IPS DF 6.9 (cell line): ENCODE results near the gene MBP.
"Not testable (repeated sequence)": the region's sequence is repeated elsewhere in the genome, so short reads cannot be mapped to it uniquely, and the experiment has no call there.

Source experiments
- DNase-seq: peaks from one replicate; pipeline ENCODE4 v3.0.0-alpha.2; 2013; ENCODE audit warnings: low read depth, low spot score
- H3K27ac ChIP-seq: one replicate; pipeline ENCODE4 v1.5.1; 2013; ENCODE audit warnings: low read length, control low read depth
- H3K27me3 ChIP-seq: 2 replicates; pipeline ENCODE4 v1.6.1; 2013; ENCODE audit warnings: mild to moderate bottlenecking, low read length; ENCODE audit not compliant: control insufficient read depth, insufficient read depth
- H3K36me3 ChIP-seq: 2 replicates; pipeline ENCODE4 v1.6.1; 2013; ENCODE audit warnings: low read length; ENCODE audit not compliant: control insufficient read depth, insufficient read depth
- H3K4me1 ChIP-seq: 2 replicates; pipeline ENCODE4 v1.6.1; 2013; ENCODE audit warnings: low read length; ENCODE audit not compliant: control insufficient read depth, insufficient read depth
- H3K4me3 ChIP-seq: 2 replicates; pipeline ENCODE4 v1.5.1; 2013; ENCODE audit warnings: mild to moderate bottlenecking, low read length
- H3K9me3 ChIP-seq: 2 replicates; pipeline ENCODE4 v1.6.1; 2013; ENCODE audit warnings: low read length, inconsistent platforms; ENCODE audit not compliant: control insufficient read depth, insufficient read depth
- WGBS: extraction: QIAGEN DNeasy Blood & Tissue Kit; methylation state at CpG from one replicate; pipeline ENCODE4 v1.1.7; 2013; ENCODE audit warnings: mixed read lengths, missing lambda C conversion rate; ENCODE audit not compliant: insufficient read length, insufficient coverage; 5-methylcytosine and 5-hydroxymethylcytosine counted together

MBP gene

GRCh38 chr18:76970770-76971559 lies 161.6 kb downstream of the MBP start:
- Histone ChIP-seq H3K4me3 (no peak overlapping the region), H3K36me3 (no peaks in the 10 kb centered on the region), H3K9me3 (no peaks in the 10 kb centered on the region), H3K27me3 (no peaks in the 10 kb centered on the region), H3K27ac (no peak overlapping the region), H3K4me1 (peaks cover 2% of the 10 kb centered on the region)
- DNase-seq, result no peak
- WGBS, result no CpG with 5 or more reads among the region's 11 CpGs

GRCh38 chr18:76967721-76968472 lies 164.7 kb downstream of the MBP start:
- Histone ChIP-seq H3K27ac (peak overlapping the region; percentile 78), H3K27me3 (no peaks in the 10 kb centered on the region), H3K9me3 (no peaks in the 10 kb centered on the region), H3K4me3 (no peak overlapping the region), H3K36me3 (no peaks in the 10 kb centered on the region), H3K4me1 (peaks cover 1% of the 10 kb centered on the region; the same call in 1 of the 2 replicates)
- no CpG with 5 or more reads among the region's 17 CpGs for WGBS
- peak; percentile 81 for DNase-seq

- H3K27ac ChIP-seq, result peak overlapping the region; percentile 78
- H3K9me3 ChIP-seq, DNase-seq, H3K36me3 ChIP-seq, H3K4me1 ChIP-seq, H3K4me3 ChIP-seq, H3K27me3 ChIP-seq: not testable (repeated sequence)
Measured at GRCh38 chr18:76967299-76967698, 165.3 kb downstream of the MBP start.

GRCh38 chr18:76965555-76966151 lies 166.9 kb downstream of the MBP start:
- not testable (repeated sequence) for H3K9me3 ChIP-seq, H3K4me1 ChIP-seq, H3K27ac ChIP-seq, DNase-seq, H3K36me3 ChIP-seq, H3K27me3 ChIP-seq, H3K4me3 ChIP-seq
- WGBS, result no CpG with 5 or more reads among the region's 11 CpGs

GRCh38 chr18:76963936-76964335 lies 168.6 kb downstream of the MBP start:
- no peak for DNase-seq
- Histone ChIP-seq H3K27ac (no peak overlapping the region), H3K36me3 (no peaks in the 10 kb centered on the region), H3K4me3 (no peak overlapping the region), H3K4me1 (peaks cover 1% of the 10 kb centered on the region; the same call in 1 of the 2 replicates), H3K27me3 (no peaks in the 10 kb centered on the region), H3K9me3 (no peaks in the 10 kb centered on the region)
- no CpG with 5 or more reads among the region's 2 CpGs for WGBS

- no peaks in the 10 kb centered on the region for H3K36me3 ChIP-seq
- WGBS, result no CpG with 5 or more reads among the region's 1 CpG
- H3K27me3 ChIP-seq, result no peaks in the 10 kb centered on the region
- H3K9me3 ChIP-seq, result no peaks in the 10 kb centered on the region
- no peak overlapping the region for H3K27ac ChIP-seq
- no peaks in the 10 kb centered on the region; the same call in 1 of the 2 replicates for H3K4me1 ChIP-seq
- H3K4me3 ChIP-seq, result no peak overlapping the region
- no peak for DNase-seq
Measured at GRCh38 chr18:76962851-76963250, 169.7 kb downstream of the MBP start.

- DNase-seq, result no peak
Measured at GRCh38 chr18:76960528-76961035, 172.0 kb downstream of the MBP start.

GRCh38 chr18:76959605-76960004 lies 173.0 kb downstream of the MBP start:
- no CpG with 5 or more reads among the region's 8 CpGs for WGBS
- Histone ChIP-seq H3K27ac (no peak overlapping the region), H3K9me3 (no peaks in the 10 kb centered on the region), H3K4me1 (no peaks in the 10 kb centered on the region), H3K4me3 (no peak overlapping the region), H3K36me3 (peaks cover 3% of the 10 kb centered on the region; the same call in 1 of the 2 replicates), H3K27me3 (no peaks in the 10 kb centered on the region)
- DNase-seq, result no peak

More at GRCh38 chr18:76960528-76961035, 172.0 kb downstream of the MBP start:
- Histone ChIP-seq H3K4me1 (no peaks in the 10 kb centered on the region), H3K4me3 (no peak overlapping the region), H3K27ac (no peak overlapping the region), H3K36me3 (peaks cover 3% of the 10 kb centered on the region; the same call in 1 of the 2 replicates), H3K27me3 (no peaks in the 10 kb centered on the region), H3K9me3 (no peaks in the 10 kb centered on the region)
- WGBS, result no CpG with 5 or more reads among the region's 16 CpGs

GRCh38 chr18:76958692-76959341 lies 173.8 kb downstream of the MBP start:
- H3K4me3 ChIP-seq, result no peak overlapping the region
- H3K27me3 ChIP-seq, result no peaks in the 10 kb centered on the region
- peaks cover 3% of the 10 kb centered on the region; the same call in 1 of the 2 replicates for H3K36me3 ChIP-seq
- no peak overlapping the region for H3K27ac ChIP-seq
- no peak for DNase-seq
- H3K9me3 ChIP-seq, result no peaks in the 10 kb centered on the region
- H3K4me1 ChIP-seq, result no peaks in the 10 kb centered on the region
- no CpG with 5 or more reads among the region's 16 CpGs for WGBS
